Uterus (tissue), 4 donors: Measurements from ENCODE around the gene PRR23E. TPM values are rescaled to one million over a fixed set of nuclear protein-coding genes. Genes with fewer than 3 reads are reported as not detected.

Experiments
- DNase-seq, 2 donors: peaks; one replicate each; pipeline ENCODE4 v3.0.0-alpha.2; 2019 to 2020
- H3K27ac ChIP-seq, 2 donors: fragments of 200-600 bp; sonication (generic); 1 replicate in 1 of 2; 2 replicates in 1 of 2; pipeline ENCODE4 v1.5.1; 2016 to 2018
- H3K27me3 ChIP-seq, 2 donors: fragments of 200-600 bp; sonication (generic); one replicate each; pipeline ENCODE4 v1.5.1; 2018 to 2019; ENCODE audit warnings: control low read depth in 1 of 2
- H3K36me3 ChIP-seq, 2 donors: fragments of 200-600 bp; sonication (generic); one replicate each; pipeline ENCODE4 v1.5.1; 2019; ENCODE audit warnings: control low read depth in 1 of 2
- H3K4me1 ChIP-seq, 2 donors: fragments of 200-600 bp; sonication (generic); one replicate each; pipeline ENCODE4 v1.5.1; 2018 to 2019; ENCODE audit warnings: control low read depth in 1 of 2
- H3K4me3 ChIP-seq, 2 donors: fragments of 200-600 bp; sonication (generic); 1 replicate in 1 of 2; 2 replicates in 1 of 2; pipeline ENCODE4 v1.5.1; 2018 to 2019; ENCODE audit warnings: mild to moderate bottlenecking in 1 of 2
- H3K9me3 ChIP-seq, 2 donors: fragments of 200-600 bp; sonication (generic); one replicate each; pipeline ENCODE4 v1.5.1; 2019; ENCODE audit warnings: control low read depth in 1 of 2
- POLR2A ChIP-seq, 2 donors: fragments of 450-650 bp; IDR thresholded peaks; one replicate each; pipeline ENCODE4 v1.6.1; 2016; ENCODE audit warnings: antibody characterized with exemption in 2 of 2, mild to moderate bottlenecking in 1 of 2, moderate library complexity in 1 of 2
- intact Hi-C: fragments of 100-400 bp; cut with DNase I; formaldehyde crosslinking; loops from one replicate; pipeline ENCODE4 v1.15.1; 2023; ENCODE audit warnings: low total_unique reads
- total RNA-seq, 4 donors: library from RNA; depleted of rRNA in 3 of 4; stranded (reverse); fragments of >200 nt in 3 of 4; gene quantifications; one replicate each; pipeline versions ENCODE4 v1.1.0 to v1.2.4, GENCODE V29; 2014 to 2023
- TF ChIP-seq, protein P1 (sequence below), 4 experiments: fragments of 200-600 bp in 2 of 4; fragments of 450-650 bp in 2 of 4; sonication (generic) in 2 of 4; IDR thresholded peaks; one replicate each; pipeline ENCODE4 v1.5.1; 2016 to 2019; ENCODE audit warnings: antibody characterized with exemption in 4 of 4, mild to moderate bottlenecking in 2 of 4, moderate library complexity in 1 of 4
- donor health status: DM: yes; HTN: yes; CAD: no.

PRR23E gene
- total RNA-seq, 4 donors from 2014 or later, result not detected

- no peaks in the 10 kb centered on the region for H3K27me3 ChIP-seq
- intact Hi-C loops, result no loop called here
- H3K36me3 ChIP-seq, result no peaks in the 10 kb centered on the region
- H3K27ac ChIP-seq, result no peak overlapping the region
- H3K4me1 ChIP-seq, result no peaks in the 10 kb centered on the region
- no peak for TF ChIP-seq POLR2A (IDR thresholded peaks at IDR 0.05)
- TF ChIP-seq, protein P1, sequence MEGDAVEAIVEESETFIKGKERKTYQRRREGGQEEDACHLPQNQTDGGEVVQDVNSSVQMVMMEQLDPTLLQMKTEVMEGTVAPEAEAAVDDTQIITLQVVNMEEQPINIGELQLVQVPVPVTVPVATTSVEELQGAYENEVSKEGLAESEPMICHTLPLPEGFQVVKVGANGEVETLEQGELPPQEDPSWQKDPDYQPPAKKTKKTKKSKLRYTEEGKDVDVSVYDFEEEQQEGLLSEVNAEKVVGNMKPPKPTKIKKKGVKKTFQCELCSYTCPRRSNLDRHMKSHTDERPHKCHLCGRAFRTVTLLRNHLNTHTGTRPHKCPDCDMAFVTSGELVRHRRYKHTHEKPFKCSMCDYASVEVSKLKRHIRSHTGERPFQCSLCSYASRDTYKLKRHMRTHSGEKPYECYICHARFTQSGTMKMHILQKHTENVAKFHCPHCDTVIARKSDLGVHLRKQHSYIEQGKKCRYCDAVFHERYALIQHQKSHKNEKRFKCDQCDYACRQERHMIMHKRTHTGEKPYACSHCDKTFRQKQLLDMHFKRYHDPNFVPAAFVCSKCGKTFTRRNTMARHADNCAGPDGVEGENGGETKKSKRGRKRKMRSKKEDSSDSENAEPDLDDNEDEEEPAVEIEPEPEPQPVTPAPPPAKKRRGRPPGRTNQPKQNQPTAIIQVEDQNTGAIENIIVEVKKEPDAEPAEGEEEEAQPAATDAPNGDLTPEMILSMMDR (IDR thresholded peaks at IDR 0.05), result no peak
- H3K9me3 ChIP-seq, result no peaks in the 10 kb centered on the region
- DNase-seq, result no peak
- H3K4me3 ChIP-seq, result no peak overlapping the region
Measured at GRCh38 chr3:127209840-127210653, 17.1 kb downstream of the PRR23E start.

DNA sequence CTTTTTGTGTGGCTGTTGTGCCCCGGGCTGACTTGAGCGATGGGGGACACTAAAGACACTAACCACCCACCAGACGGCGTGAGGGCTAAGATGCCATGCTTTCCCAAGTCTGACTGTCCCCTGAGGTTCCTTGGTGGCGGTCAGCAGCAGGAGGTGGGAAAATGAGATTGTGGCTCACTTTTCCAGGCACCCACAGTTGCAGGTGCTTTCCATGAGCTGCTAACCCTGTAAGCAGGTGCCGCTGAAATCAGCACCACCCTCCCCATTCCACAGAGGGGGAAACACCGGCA, 17.7 kb downstream of the PRR23E start:
- no peak for DNase-seq
- intact Hi-C loops, result no loop called here
- TF ChIP-seq, protein P1 (IDR thresholded peaks at IDR 0.05), result no peak
- TF ChIP-seq POLR2A (IDR thresholded peaks at IDR 0.05), result no peak

DNA sequence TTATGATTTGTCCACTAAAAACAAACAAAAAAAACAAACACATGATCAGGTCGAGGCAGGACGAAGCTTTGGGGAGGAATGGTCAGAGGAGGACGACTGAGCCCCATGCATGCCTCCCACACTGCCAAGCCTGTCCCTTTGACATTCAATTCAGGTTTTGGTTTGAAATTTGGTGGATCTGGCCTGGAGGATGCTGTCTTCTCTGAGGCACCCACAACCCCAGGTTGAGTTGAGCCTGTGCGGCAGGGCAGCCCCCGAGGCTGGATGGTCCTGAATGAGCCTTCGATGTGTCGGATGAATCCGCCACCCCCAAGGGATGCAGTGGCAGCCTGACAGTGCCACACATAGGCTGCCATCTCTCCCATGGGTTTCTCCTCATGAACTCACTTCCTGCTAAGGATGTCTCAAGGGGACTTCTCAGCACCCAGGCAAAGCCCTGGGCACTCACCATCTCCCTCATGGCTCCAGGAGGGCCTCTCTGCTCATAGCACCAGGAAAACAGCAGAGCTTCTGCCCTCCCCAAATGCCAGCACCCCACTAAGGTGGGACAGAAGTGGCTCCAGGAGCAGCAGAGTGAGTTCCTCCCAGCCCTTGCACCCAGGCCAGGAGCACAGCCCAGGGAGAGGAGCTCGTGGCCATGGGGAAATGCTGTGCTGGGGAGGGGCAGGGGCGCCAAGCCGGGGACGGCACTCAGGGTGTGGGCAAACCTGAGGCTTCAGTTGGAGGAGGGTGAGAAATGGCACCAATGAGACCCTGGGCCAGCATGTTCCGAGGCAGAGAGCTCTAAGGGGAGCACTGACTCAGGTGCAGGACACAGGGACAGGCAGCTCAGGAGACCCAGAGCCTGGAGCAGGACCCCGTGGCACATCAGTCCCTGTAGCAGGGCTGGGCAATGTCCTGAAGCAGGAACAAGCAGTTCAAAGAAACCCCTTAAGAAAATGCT, 18.5 kb downstream of the PRR23E start:
- Histone ChIP-seq H3K4me1 (no peaks in the 10 kb centered on the region), H3K36me3 (no peaks in the 10 kb centered on the region), H3K4me3 (no peak overlapping the region), H3K9me3 (no peaks in the 10 kb centered on the region), H3K27me3 (no peaks in the 10 kb centered on the region), H3K27ac (no peak overlapping the region)
- intact Hi-C loops, result no loop called here
- TF ChIP-seq, protein P1 (IDR thresholded peaks at IDR 0.05), result no peak
- TF ChIP-seq POLR2A (IDR thresholded peaks at IDR 0.05), result no peak
- no peak for DNase-seq

More for the DNA sequence above, 17.7 kb downstream of the PRR23E start:
- no peaks in the 10 kb centered on the region for H3K9me3 ChIP-seq
- no peaks in the 10 kb centered on the region for H3K36me3 ChIP-seq
- H3K4me1 ChIP-seq, result no peaks in the 10 kb centered on the region
- H3K27ac ChIP-seq, result no peak overlapping the region
- no peak overlapping the region for H3K4me3 ChIP-seq
- no peaks in the 10 kb centered on the region for H3K27me3 ChIP-seq

- no peaks in the 10 kb centered on the region for H3K27me3 ChIP-seq
- DNase-seq, result no peak
- no peaks in the 10 kb centered on the region for H3K36me3 ChIP-seq
- intact Hi-C loops, result no loop called here
- TF ChIP-seq, protein P1 (IDR thresholded peaks at IDR 0.05), result no peak
- no peak for TF ChIP-seq POLR2A (IDR thresholded peaks at IDR 0.05)
- H3K4me3 ChIP-seq, result no peak overlapping the region
- H3K9me3 ChIP-seq, result no peaks in the 10 kb centered on the region
- H3K4me1 ChIP-seq, result no peaks in the 10 kb centered on the region
- no peak overlapping the region for H3K27ac ChIP-seq
Measured at GRCh38 chr3:127212231-127212630, 19.3 kb downstream of the PRR23E start.

- Histone ChIP-seq H3K36me3 (no peaks in the 10 kb centered on the region), H3K4me3 (no peak overlapping the region), H3K27ac (no peak overlapping the region), H3K27me3 (no peaks in the 10 kb centered on the region), H3K4me1 (no peaks in the 10 kb centered on the region), H3K9me3 (no peaks in the 10 kb centered on the region)
- TF ChIP-seq, protein P1 (IDR thresholded peaks at IDR 0.05), result no peak
- TF ChIP-seq POLR2A (IDR thresholded peaks at IDR 0.05), result no peak
- DNase-seq, result no peak
- intact Hi-C loops, result no loop called here
Measured at GRCh38 chr3:127212711-127213110, 19.8 kb downstream of the PRR23E start.
